IMR-90 (cell line): Measurements from ENCODE around the gene DOCK2. TPM values are rescaled to one million over a fixed set of nuclear protein-coding genes. Genes with fewer than 3 reads are reported as not detected.

ENCODE experiments used
- ATAC-seq: fragments of 200-7000 bp; cut with Tn5 transposase; 2 replicates; pipeline ENCODE4 v1.9.1; 2020; ENCODE audit warnings: low read depth, mild to moderate bottlenecking, moderate library complexity
- BruUV-seq: library from RNA; stranded (reverse); fragments of 400-500 nt; replicated peaks from 2 replicates; lab custom pipeline; 2021; lab: Mats Ljungman, UMichigan
- CTCF ChIA-PET: fragments of 300-600 bp; formaldehyde crosslinking; extraction: SDS; loops from one replicate; lab custom pipeline; 2021; ENCODE audit warnings: antibody characterized with exemption; lab: Yijun Ruan, JAX
- POLR2A ChIA-PET: fragments of 300-600 bp; sonication (Branson Sonifier 250); formaldehyde crosslinking; loops from one replicate; lab custom pipeline; 2022; ENCODE audit warnings: antibody characterized with exemption; ENCODE audit not compliant: unreplicated experiment; lab: Charles Lee
- DNase-seq: peaks from one replicate; pipeline ENCODE4 v3.0.0; 2013
- H2AFZ ChIP-seq: replicated peaks from 2 replicates; pipeline ENCODE3; 2013; ENCODE audit warnings: low read length, mild to moderate bottlenecking; ENCODE audit not compliant: poor library complexity
- H2AK5ac ChIP-seq: 2 replicates; pipeline ENCODE4 v1.6.1; 2013; ENCODE audit warnings: low read depth, low read length, inconsistent platforms
- H2AK9ac ChIP-seq: replicated peaks from 2 replicates; pipeline ENCODE3; 2013; ENCODE audit warnings: mild to moderate bottlenecking, low read depth, low read length, moderate library complexity; ENCODE audit not compliant: poor library complexity
- H2BK120ac ChIP-seq: 2 replicates; pipeline ENCODE4 v1.6.1; 2013; ENCODE audit warnings: low read depth, low read length, inconsistent platforms
- H2BK15ac ChIP-seq: 3 replicates; pipeline ENCODE4 v1.6.1; 2013; ENCODE audit warnings: low read depth, low read length, inconsistent platforms
- H2BK20ac ChIP-seq: 2 replicates; pipeline ENCODE4 v1.6.1; 2013; ENCODE audit warnings: low read depth, mild to moderate bottlenecking, inconsistent platforms, low read length, moderate library complexity
- H2BK5ac ChIP-seq: 2 replicates; pipeline ENCODE4 v1.6.1; 2013; ENCODE audit warnings: mild to moderate bottlenecking, low read depth, low read length, inconsistent platforms; ENCODE audit not compliant: poor library complexity, severe bottlenecking
- H3K14ac ChIP-seq: replicated peaks from 2 replicates; pipeline ENCODE4 v1.6.1; 2013; ENCODE audit warnings: low read depth, low read length, inconsistent platforms
- H3K18ac ChIP-seq: 2 replicates; pipeline ENCODE4 v1.6.1; 2013; ENCODE audit warnings: low read depth, low read length, control low read depth
- H3K23ac ChIP-seq: 2 replicates; pipeline ENCODE4 v1.6.1; 2013; ENCODE audit warnings: low read depth, low read length, inconsistent platforms
- H3K27ac ChIP-seq: 2 replicates; pipeline ENCODE4 v1.5.1; 2013; ENCODE audit warnings: mild to moderate bottlenecking, control low read depth, low read length; ENCODE audit not compliant: insufficient read depth
- H3K27me3 ChIP-seq: 2 replicates; pipeline ENCODE4 v1.6.1; 2013; ENCODE audit warnings: low read length; ENCODE audit not compliant: control insufficient read depth, insufficient read depth
- H3K36me3 ChIP-seq: 2 replicates; pipeline ENCODE4 v1.6.1; 2013; ENCODE audit warnings: low read length, mixed read lengths; ENCODE audit not compliant: control insufficient read depth, insufficient read depth
- H3K4ac ChIP-seq: 2 replicates; pipeline ENCODE4 v1.6.1; 2013; ENCODE audit warnings: low read depth, low read length, inconsistent platforms
- H3K4me1 ChIP-seq: 2 replicates; pipeline ENCODE4 v1.6.1; 2013; ENCODE audit warnings: low read length, mixed read lengths; ENCODE audit not compliant: control insufficient read depth, insufficient read depth
- H3K4me2 ChIP-seq: 2 replicates; pipeline ENCODE4 v1.6.1; 2013; ENCODE audit warnings: low read depth, mild to moderate bottlenecking, control low read depth, low read length, moderate library complexity
- H3K4me3 ChIP-seq: 2 replicates; pipeline ENCODE4 v1.5.1; 2013; ENCODE audit warnings: low read depth, mild to moderate bottlenecking, control low read depth, low read length, moderate library complexity; ENCODE audit not compliant: insufficient read depth
- H3K56ac ChIP-seq: 2 replicates; pipeline ENCODE4 v1.6.1; 2013; ENCODE audit warnings: low read length, inconsistent platforms; ENCODE audit not compliant: insufficient read depth; ENCODE audit errors: extremely low read depth
- H3K79me1 ChIP-seq, 2 experiments: 2 replicates each; pipeline ENCODE4 v1.6.1; 2013; ENCODE audit warnings: low read length in 2 of 2, inconsistent platforms in 1 of 2, low read depth in 1 of 2
- H3K9ac ChIP-seq: 2 replicates; pipeline ENCODE4 v1.6.1; 2013; ENCODE audit warnings: low read depth, low read length, control low read depth
- H3K9me1 ChIP-seq: 2 replicates; pipeline ENCODE4 v1.6.1; 2013; ENCODE audit warnings: low read length, inconsistent platforms; ENCODE audit not compliant: insufficient read depth
- H3K9me3 ChIP-seq: 2 replicates; pipeline ENCODE4 v1.6.1; 2013; ENCODE audit warnings: low read length; ENCODE audit not compliant: control insufficient read depth, insufficient read depth
- H4K20me1 ChIP-seq: 2 replicates; pipeline ENCODE4 v1.6.1; 2013; ENCODE audit warnings: low read length, inconsistent platforms; ENCODE audit not compliant: insufficient read depth
- H4K5ac ChIP-seq: 2 replicates; pipeline ENCODE4 v1.6.1; 2013; ENCODE audit warnings: mild to moderate bottlenecking, low read depth, low read length, control low read depth
- H4K8ac ChIP-seq, 2 experiments: 2 replicates each; pipeline ENCODE4 v1.6.1; 2013; ENCODE audit warnings: low read depth in 2 of 2, low read length in 2 of 2, control low read depth in 1 of 2, inconsistent platforms in 1 of 2
- H4K91ac ChIP-seq: 2 replicates; pipeline ENCODE4 v1.6.1; 2013; ENCODE audit warnings: low read depth, low read length, inconsistent platforms; ENCODE audit not compliant: insufficient read depth
- CEBPB ChIP-seq: IDR thresholded peaks from 2 replicates; pipeline ENCODE4 v1.6.1; 2012; ENCODE audit warnings: low read depth, low read length, improper control_type of control experiment
- CTCF ChIP-seq: conservative IDR thresholded peaks from 2 replicates; pipeline ENCODE4 v1.5.1; 2012; ENCODE audit warnings: mild to moderate bottlenecking, low read depth, low read length, improper control_type of control experiment
- ELK1 ChIP-seq: fragments of 150-350 bp; IDR thresholded peaks from 2 replicates; pipeline ENCODE4 v1.6.1; 2016; ENCODE audit warnings: low read depth, mild to moderate bottlenecking, low read length, moderate library complexity, borderline replicate concordance
- FOS ChIP-seq: fragments of 150-350 bp; IDR thresholded peaks from 2 replicates; pipeline ENCODE4 v1.6.1; 2016; ENCODE audit warnings: low read depth, low read length
- MAFK ChIP-seq: IDR thresholded peaks from 2 replicates; pipeline ENCODE4 v1.6.1; 2012; ENCODE audit warnings: low read depth, low read length, improper control_type of control experiment
- MAZ ChIP-seq: IDR thresholded peaks from 2 replicates; pipeline ENCODE4 v1.6.1; 2012; ENCODE audit warnings: low read depth, mild to moderate bottlenecking, low read length, improper control_type of control experiment, moderate library complexity, borderline replicate concordance
- MXI1 ChIP-seq: IDR thresholded peaks from 2 replicates; pipeline ENCODE4 v1.6.1; 2012; ENCODE audit warnings: low read depth, mild to moderate bottlenecking, low read length, moderate library complexity, borderline replicate concordance
- NFE2L2 ChIP-seq: fragments of 150-350 bp; IDR thresholded peaks from 2 replicates; pipeline ENCODE4 v1.6.1; 2016; ENCODE audit warnings: low read depth, mild to moderate bottlenecking, low read length
- RAD21 ChIP-seq: IDR thresholded peaks from 2 replicates; pipeline ENCODE4 v1.6.1; 2012; ENCODE audit warnings: low read length, improper control_type of control experiment
- RCOR1 ChIP-seq: IDR thresholded peaks from 2 replicates; pipeline ENCODE4 v1.6.1; 2012; ENCODE audit warnings: mild to moderate bottlenecking, low read length, improper control_type of control experiment; ENCODE audit not compliant: insufficient replicate concordance
- USF2 ChIP-seq: fragments of 150-350 bp; IDR thresholded peaks from 2 replicates; pipeline ENCODE4 v1.6.1; 2017; ENCODE audit warnings: mild to moderate bottlenecking, antibody characterized with exemption, low read length, low read depth
- WGBS, 2 experiments: methylation state at CpG; one replicate each; pipeline versions ENCODE4 v1.1.5 to v1.1.7; 2013; ENCODE audit warnings: missing lambda C conversion rate in 2 of 2; ENCODE audit not compliant: insufficient read length in 1 of 2; ENCODE audit errors: extremely low coverage in 2 of 2; 5-methylcytosine and 5-hydroxymethylcytosine counted together
- dilution Hi-C: fragments of 300-500 bp; cut with HindIII; formaldehyde crosslinking; loops from one replicate; pipeline ENCODE4 v1.14.3; 2018; ENCODE audit warnings: low sequenced_read_pairs; ENCODE audit not compliant: unreplicated experiment
- in situ Hi-C: fragments of 300-500 bp; cut with MboI; formaldehyde crosslinking; loops from 3 replicates; pipeline ENCODE4 v1.14.3; 2019; ENCODE audit warnings: low sequenced_read_pairs, inconsistent platforms, mixed read lengths
- intact Hi-C: fragments of 100-400 bp; cut with micrococcal nuclease; formaldehyde crosslinking; loops from 2 replicates; pipeline ENCODE4 v1.10.0; 2022
- polyA plus RNA-seq, 3 experiments: library from polyadenylated mRNA; depleted of rRNA; stranded (reverse); fragments of >200 nt; gene quantifications; 2 replicates each; pipeline ENCODE4 v1.2.3, GENCODE V29; 2012; ENCODE audit warnings: low replicate concordance in 1 of 3
- total RNA-seq: library from RNA; depleted of rRNA; stranded (reverse); fragments of >200 nt; gene quantifications from 2 replicates; pipeline ENCODE4 v1.2.3, GENCODE V29; 2012

Gene DOCK2
- total and polyA plus RNA-seq, 2 of the 4 experiments (the other 2 are of a cell fraction) = 0.72 to 3.0 TPM

- no peak for TF ChIP-seq CEBPB
These were observed 342.8 kb downstream of the DOCK2 start (continued) for GRCh38 chr5:169979871-169980270.

GRCh38 chr5:169980418-169981053 lies 343.5 kb downstream of the DOCK2 start, which contains the start of gene INSYN2B:
Gene INSYN2B, minus strand, starts transcription at chr5:169980495. Its CDS starts 96,597 bp downstream, at chr5:169883898.
- CTCF ChIA-PET = interaction anchor here (0.6 to 2.7 kb wide), 64 partner anchors 9 to 537 kb away, joined by 3 to 117 read pairs (median 4); no protein-coding TSS in a partner anchor
- peaks cover 8 to 43% of the 10 kb centered on the region in 2 experiments; a peak in 3 of 4 replicates for H3K79me1 ChIP-seq
- no peak for TF ChIP-seq RCOR1
- peak; percentile 78 for TF ChIP-seq RAD21
- TF ChIP-seq MXI1 = peak; percentile 57; the same call in 1 of the 2 replicates
- no peak for TF ChIP-seq USF2
- no peak for TF ChIP-seq ELK1
- no peak for TF ChIP-seq MAZ
- no peak for TF ChIP-seq NFE2L2
- no peak for TF ChIP-seq MAFK
- TF ChIP-seq CTCF = peak; percentile 89
- no peak for TF ChIP-seq FOS
- TF ChIP-seq CEBPB = no peak

More at GRCh38 chr5:169980418-169981053, 343.5 kb downstream of the DOCK2 start, which contains the start of gene INSYN2B:
- Histone ChIP-seq H3K23ac (peak within 1 kb of the TSS; percentile 83), H3K36me3 (no peaks in the 10 kb centered on the region), H4K8ac (peak within 1 kb of the TSS; percentile 33 to 87), H2AK9ac (peak within 1 kb of the TSS; percentile 31), H2AFZ (peak within 1 kb of the TSS; percentile 92), H4K5ac (peak within 1 kb of the TSS; percentile 76; the same call in 1 of the 2 replicates), H4K91ac (peak within 1 kb of the TSS; percentile 88), H2BK20ac (peak within 1 kb of the TSS; percentile 82), H3K9me3 (no peaks in the 10 kb centered on the region), H3K9ac (peak within 1 kb of the TSS; percentile 91), H3K27ac (peak within 1 kb of the TSS; percentile 85), H2AK5ac (peak within 1 kb of the TSS; percentile 57; the same call in 1 of the 2 replicates), H3K27me3 (no peaks in the 10 kb centered on the region), H3K4me1 (peaks cover 21% of the 10 kb centered on the region), H2BK5ac (peak within 1 kb of the TSS; percentile 89), H3K9me1 (peaks cover 3% of the 10 kb centered on the region), H3K4me2 (peak within 1 kb of the TSS; percentile 98), H3K56ac (peak within 1 kb of the TSS; percentile 97), H4K20me1 (no peaks in the 10 kb centered on the region), H2BK120ac (peak within 1 kb of the TSS; percentile 92), H3K4ac (peak within 1 kb of the TSS; percentile 89), H3K18ac (peak within 1 kb of the TSS; percentile 95), H2BK15ac (peak within 1 kb of the TSS; percentile 77), H3K14ac (peak within 1 kb of the TSS; percentile 94), H3K4me3 (peak within 1 kb of the TSS; percentile 66)
- dilution Hi-C loops = no loop called here
- BruUV-seq = no TSS peak
- no CpG with 5 or more reads among the region's 11 CpGs for WGBS, 2 experiments
- DNase-seq = peak; percentile 87
- in situ Hi-C loops = loop anchor here (5.0 kb wide), 1 partner anchor 278 kb away; no protein-coding TSS in a partner anchor
- intact Hi-C loops = loop anchor here (1.0 to 2.0 kb wide), 5 partner anchors 90 to 396 kb away; no protein-coding TSS in a partner anchor
- POLR2A ChIA-PET = interaction anchor here (0.6 kb wide), 1 partner anchor 11 kb away, joined by 3 read pairs; no protein-coding TSS in a partner anchor
- peak; percentile 79 for ATAC-seq
